SIG-M5 treated with dmso at 0.1 percent for 504 hours (cell line): ENCODE results near the gene C3orf38.
"Not testable (repeated sequence)": the region's sequence is repeated elsewhere in the genome, so short reads cannot be mapped to it uniquely, and the experiment has no call there.

ENCODE experiments used
- DNase-seq: peaks from one replicate; lab custom pipeline; 2025; ENCODE audit not compliant: unreplicated experiment; lab: John Stamatoyannopoulos, UW

Gene C3orf38

DNA sequence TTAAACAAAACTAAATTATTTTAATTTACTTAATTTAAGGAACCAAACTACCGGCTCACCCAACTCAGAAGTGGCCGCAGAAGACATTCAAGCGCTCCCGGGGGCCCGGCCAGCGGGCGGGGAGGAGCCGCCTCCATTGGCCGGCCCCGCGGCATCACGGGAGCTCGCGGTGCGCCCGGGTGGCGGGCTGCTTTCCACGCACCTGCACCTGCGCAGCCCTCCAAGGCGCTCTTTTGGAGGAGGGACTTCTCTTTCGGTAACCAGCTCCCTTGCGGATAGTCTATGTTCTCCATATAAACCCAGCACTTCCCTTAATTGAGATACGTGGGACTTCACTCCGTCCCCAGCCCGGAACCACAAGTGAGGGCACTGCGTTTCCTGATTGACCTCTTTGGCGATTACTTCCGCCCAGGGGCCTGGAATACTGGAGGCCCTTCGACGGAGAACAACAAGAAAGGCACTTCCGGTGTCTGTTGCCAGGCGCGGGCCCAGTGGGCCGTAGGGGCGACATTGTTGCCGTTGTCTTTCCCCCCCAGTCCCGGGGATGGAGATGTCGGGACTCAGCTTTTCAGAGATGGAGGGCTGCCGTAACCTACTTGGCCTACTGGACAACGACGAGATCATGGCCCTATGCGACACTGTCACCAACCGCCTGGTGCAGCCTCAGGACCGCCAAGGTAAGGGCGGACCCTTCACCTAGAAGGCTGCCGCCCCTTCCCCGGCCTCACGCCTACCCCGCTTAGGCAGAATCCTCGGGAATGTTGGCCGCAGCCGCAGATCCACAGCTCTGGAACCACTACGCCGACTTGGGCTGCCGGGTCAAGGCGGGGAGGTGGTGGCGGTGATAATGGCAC, at the start of gene C3orf38:
Gene C3orf38, plus strand, starts transcription at position 451 of the 854 bp plus-strand sequence. Its CDS starts 94 bp downstream, at position 545.
- peak; percentile 95 for DNase-seq

DNA sequence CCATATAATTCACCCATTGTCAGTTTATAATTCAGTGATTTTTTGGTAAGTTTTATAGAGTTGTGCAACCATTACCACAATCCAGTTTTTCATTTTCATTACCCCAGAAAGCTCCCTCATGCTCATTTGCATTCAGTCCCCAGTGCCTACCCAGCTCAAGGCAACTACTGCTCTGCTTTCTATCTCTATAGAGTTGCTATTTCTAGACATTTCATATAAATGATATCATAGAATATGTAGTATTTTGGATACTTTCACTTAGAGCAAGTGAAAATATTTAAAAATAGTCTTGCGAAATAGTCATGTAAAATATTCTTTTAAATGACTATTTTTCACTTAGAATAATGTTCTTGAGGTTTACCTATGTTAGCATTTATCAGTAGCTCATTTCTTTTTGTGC, 48.6 kb upstream of the C3orf38 start:
- no peak for DNase-seq

DNA sequence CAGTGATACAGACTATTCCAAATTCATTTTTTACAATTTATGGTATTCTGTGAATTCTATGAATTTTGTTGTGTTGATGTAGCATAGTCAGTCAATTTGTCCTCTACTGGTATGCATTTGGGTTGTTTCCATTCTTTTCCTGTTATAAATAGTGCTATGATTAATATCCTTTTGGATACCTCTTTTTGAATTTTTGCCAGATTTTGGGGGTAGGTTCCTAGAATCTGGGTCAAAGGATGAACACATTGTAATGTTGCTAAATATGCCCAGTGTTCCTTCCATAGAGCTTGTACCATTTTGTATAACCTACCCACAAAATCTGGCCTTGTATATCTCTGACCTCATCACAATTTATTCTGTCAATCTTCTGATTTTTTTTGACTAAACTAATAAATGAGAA, 44.4 kb upstream of the C3orf38 start:
- no peak for DNase-seq

DNA sequence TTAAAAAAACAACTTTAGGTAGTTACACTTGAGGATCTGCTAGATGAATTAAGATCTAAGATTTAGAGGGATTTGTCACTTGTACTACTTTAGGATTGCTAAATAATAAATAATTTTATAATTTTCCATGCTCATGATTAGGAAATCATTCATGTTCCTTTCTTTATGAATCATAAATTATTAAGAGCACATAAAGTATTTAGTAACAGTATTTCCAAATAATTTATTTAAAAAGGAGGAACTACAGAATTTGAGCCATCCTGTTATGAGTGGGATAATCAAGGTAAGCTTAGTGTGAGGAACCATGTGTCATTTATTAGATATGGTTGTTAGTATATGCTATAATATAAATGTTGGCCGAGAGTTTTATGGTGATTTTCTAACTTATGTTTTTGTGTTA, 37.5 kb upstream of the C3orf38 start:
- no peak for DNase-seq

DNA sequence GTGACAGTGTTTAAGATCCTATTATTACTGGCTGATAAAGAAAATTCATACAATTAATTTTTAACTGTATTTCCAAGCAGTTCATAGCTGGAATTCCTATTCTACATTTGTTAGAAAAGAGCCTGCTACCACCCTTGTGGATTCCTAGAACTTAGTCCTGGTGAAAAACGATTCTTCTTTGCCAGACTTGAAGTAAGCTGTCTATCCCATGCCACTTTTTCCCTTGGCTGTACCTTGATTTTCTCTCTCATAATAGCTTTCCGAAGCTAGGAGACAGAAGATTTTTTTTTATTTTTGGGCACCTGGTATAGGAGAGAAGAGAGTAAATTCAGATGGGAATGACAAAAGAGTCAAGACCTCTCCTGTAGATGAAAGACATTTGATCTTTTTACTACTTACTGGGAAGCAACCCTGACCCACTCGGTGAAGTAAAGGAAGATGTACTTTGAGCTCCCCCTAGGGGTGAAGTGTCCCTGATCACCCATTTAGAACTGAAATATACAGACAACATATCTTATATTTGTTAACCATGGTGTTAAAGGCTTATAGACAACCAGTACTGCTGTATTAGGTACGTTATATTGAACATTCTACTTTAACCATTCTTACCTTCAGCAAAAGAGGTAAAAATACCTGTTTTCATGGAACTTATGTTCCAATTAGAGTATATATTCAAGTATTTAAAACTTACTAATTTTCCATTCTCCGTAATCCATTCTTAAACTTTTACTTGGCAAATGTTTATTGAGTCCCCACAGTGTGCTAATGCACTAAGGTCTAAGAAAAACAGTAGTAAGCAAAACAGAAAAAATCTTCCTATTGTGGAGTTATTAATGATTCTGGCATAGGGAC, 36.2 kb upstream of the C3orf38 start:
- peak; percentile 61 for DNase-seq

DNA sequence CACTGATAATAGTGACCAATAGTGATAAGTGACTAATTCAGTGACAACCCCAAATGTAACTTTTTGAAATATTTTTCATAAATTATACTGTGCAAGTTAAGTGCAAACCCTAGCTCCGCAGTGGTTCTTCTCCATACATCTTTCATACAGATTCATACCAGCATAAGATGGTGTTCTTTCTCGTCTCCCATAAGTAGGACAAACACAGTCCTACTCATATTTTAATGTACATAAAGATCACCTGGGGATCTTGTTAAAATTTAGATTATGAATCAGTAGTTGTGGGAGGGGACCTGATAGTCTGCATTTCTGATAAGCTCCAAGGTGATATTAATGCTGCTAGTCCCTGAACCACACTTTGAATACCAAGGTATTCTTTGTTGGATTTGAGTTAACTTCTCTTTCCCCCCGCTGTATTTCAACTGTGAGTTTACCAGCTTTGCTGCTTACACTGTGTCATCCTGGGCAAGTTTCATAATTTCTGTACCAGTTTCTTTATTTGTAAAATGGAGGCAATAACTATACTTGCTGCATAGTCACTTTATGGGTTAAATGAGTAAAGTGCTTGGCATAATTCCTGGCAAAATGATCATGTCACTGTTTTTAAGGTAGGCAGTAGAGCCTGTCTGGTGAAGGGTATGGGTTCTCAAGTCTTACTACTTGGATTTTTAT, 34.7 kb upstream of the C3orf38 start:
- DNase-seq: no peak

DNA sequence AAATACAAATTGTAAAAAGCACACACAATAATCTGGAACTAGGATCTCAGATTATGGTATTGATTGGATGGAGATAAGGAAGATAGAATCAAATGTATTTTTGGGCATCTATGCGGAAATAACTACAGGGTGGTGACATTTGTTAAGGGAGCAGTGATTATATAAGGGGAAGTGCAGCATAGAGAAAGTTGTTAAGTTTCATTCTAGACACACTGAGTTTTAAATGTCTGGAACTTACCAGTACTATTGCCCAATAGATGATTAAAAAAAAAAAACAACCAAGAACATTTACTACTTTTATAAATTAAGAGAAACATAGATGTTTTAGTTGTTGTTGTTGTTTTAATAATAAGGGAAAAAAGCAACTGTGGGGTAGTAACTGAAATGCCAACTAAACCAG, 32.1 kb upstream of the C3orf38 start:
- DNase-seq: peak; percentile 73

DNA sequence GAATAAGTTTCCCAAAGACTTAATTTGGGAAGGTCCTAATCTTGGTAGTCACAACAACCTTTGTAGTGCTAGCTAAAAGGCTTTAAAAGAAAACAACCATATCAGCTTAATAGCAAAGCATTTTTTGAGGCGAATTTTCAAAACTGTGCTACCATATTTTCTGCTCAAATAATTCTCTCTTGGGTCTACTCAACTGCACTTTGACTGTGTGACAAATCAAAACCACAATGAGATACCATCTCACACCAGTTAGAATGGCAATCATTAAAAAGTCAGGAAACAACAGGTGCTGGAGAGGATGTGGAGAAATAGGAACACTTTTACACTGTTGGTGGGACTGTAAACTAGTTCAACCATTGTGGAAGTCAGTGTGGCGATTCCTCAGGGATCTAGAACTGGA, 31.2 kb upstream of the C3orf38 start:
- not testable (repeated sequence) for DNase-seq

DNA sequence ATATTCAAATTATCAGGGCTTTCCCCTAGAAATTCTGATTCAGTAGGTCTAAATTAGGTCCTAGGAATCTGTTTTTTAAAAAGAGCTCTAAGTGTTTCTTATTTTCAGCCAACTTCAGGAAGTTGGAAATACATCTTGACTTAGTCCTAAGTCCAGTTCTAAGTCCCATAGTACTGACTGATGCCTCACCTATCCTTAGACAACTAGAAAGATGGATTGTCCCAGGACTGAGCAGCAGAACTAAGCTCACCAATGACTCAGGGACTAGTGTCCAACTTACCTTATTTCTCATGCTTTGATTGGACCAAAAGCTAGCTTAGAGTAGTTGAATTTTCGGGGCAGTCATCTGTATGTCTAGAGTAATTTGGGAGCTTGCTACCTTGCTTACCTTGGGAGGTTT, 26.2 kb upstream of the C3orf38 start:
- DNase-seq: no peak

DNA sequence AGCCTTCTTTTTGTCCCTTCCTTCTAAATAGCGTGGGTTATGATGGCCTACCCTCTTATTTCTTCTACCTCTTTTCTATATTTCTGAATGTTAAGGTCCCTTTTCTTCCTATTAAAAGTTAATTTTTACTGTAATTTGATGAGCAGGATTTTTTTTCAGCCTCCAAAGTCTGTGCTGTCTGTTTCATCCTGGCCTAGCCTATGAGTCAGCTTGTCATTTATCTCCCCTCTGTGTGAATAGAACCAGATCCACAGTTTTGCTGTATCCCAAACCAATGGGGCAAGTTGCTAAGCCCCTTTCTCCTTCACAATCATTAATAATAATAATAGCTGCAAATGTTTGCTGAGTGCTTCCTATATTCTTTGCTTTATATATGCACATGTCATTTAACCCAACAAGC, 18.1 kb upstream of the C3orf38 start:
- no peak for DNase-seq

DNA sequence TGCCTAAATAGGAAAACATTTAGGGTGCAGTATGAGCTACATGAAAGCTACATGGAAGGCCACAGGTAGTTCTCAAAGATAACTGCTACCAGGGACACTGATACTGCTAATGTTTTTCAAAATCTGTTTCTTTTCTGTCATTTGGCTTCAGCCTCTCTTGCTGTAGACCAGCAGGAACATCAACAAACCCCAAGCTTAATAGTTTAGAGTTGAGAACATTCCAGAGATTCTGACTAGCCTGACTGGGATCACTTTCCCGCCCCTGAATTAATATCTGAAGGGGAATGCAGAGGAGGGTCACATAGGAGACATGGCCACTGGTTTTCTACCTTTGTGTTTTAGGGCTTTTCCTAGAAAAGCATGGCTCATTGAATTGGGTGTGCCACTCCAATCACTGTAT, 16.9 kb upstream of the C3orf38 start:
- no peak for DNase-seq

DNA sequence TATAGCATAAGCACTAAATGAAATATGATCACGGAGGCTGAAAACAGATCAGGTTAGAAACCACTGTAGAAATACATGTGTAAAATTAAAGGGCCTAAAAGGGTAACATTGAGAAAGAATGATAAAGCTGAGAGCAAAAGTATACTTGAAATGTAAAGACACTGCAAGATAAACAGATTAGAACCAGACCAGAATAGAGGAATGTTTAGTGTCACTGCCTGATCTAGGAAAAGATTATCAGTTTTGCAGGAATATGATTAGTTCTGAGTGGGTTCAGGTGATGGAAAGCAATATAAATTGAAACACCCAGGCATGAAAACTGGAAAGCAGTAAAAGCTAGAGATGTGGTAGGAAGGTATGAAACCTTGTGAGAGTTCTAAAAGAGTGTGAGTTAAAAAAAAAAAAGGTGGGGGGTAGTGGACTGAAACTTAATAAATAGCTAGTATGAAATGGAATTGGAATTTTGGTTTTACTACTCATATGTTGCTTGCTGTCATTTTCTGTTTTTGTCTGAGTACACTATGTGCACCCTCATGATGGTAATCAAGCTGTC, 16.0 kb upstream of the C3orf38 start:
- no peak for DNase-seq

DNA sequence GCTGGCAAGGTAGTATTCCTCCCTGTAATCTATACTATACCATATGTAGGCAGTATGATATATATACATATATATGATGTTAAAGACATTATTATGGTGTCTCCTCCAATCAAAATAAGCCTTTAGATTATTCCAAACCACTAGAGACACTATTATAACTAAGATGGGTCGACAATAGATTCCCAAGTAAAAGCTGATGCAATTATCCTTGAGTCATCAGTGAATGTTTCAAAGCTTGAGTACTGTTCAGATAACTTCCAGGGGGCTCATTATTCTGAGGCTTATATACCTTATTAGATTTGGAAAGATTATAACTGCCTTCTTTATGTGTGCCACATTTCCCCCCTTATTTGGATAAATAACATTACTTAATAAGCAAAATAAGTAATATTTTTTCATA, 11.9 kb upstream of the C3orf38 start:
- DNase-seq: no peak

DNA sequence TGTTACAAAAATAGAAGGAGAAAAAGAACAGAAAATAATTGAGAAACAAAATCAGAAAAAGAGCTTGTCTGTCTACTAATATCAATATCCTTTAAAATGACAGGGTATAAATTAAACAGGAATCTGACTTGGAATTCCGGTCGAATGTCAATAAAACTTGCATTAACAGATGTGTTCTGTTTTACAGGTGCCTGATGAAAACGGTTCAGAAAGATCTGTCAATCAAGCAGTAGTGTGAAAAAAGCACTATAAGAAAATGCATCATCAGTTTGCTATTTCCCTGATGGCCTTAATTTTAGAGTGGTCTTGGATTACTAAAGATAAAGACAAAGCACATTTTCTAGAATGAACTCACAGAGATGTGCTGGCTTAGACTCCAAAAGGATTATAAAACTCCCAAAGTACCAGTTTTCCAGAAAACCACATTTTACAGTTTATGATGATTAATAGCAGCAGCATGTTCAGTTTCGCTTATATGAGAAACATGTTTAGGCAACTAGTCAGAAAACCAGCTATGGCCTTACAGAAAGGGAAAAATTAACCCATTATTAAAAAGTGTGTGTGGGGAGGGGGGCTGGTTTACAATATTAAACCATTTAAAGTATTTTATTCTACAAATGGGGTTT, 8.2 kb upstream of the C3orf38 start:
- no peak for DNase-seq

DNA sequence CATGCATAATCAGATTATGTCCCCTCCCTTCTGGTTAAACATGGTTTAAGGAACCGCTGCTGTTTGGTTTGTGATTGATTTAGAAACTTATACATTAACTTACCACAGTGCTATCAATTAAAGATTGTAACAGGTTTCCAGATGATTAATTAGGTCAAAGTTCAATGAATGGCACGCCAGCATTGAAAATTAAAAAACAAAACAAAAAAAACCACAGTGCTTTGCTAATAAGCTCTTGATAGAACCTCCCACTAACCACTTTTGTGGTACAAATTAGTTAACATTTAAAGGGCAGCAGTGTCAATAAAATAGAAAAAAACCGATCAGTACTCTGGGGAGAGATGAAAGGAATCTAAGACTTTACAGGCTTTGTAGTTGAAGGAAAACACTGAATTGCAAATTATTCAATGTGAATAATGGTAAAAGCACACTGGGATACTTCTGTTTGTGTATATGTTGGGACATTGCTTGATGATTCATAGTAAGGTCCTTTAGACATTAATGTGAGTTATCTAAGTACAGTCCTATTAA, 7.6 kb upstream of the C3orf38 start:
- no peak for DNase-seq

DNA sequence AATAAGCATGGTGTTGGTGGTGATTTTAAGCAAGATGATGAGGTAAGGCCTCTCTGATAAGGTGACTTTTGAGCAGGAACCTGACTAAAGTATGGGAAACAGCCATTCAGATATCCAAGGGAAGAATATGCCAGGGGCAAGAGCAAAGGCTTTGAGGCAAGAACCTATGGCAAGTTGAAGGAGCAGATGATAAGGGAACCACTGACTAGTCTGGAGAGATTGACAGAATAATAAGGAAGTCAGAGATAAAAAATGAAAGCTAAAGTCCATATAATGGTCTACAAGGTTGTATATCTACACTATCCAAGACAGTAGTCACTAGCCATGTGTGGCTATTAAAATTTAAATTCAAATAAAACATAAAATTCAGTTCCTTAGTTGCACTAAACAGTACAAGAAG, 2.5 kb upstream of the C3orf38 start:
- DNase-seq: peak; percentile 5

DNA sequence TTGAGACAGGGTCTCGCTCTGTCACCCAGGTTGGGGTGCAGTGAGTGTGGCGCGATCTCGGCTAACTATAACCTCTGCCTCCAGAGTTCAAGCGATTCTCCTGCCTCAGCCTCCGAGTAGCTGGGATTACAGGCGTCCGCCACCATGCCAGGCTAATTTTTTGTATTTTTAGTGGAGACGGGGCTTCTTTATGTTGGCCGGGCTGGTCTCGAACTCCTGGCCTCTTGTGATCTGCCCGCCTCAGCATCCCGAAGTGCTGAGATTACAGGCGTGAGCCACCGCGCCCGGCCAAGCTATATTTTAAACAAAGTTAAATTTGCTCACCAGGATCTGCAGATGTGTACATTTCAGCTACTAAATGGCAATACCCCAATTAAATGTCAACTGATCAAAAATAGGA, 1.1 kb upstream of the C3orf38 start:
- DNase-seq: no peak

DNA sequence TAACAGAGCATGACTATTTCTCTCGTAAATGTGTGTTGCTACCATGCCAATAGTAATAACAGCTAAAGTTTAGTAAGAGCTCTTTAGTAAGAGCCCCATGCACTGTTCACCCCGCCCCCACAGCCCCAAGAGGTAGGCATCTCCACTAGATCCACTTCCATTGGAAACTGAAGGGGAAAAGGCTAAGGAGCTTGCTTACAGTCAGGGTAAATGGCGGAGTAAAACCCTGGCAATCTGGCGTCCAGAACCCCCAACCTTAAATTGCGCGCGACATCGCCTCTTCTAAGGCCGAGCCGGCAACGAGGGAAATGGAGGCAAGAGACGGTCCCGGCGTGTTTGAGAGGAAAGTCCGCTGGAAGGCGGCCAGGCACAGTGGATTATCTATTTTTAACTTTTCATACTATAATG, 654 bp upstream of the C3orf38 start:
- peak; percentile 81 for DNase-seq

DNA sequence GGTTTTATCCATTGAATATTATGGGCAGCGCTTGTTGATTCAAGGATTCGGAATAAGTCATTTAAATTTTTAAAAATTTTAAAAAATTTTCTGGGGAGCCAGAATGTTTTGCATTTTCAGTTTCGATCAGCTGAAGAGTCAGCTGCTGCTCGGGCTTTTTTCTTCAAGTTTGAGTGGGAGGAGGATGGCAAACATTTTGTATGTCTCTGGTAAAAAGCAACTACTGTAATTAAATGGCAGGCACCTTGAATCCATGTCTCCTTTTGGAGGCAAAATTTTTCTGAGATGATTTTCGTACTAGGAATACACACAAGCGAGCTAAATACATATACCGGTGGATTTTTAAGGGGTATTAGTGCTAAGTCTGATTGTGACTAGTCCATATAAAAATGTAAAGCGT, 612 bp downstream of the C3orf38 start:
- peak; percentile 40 for DNase-seq

DNA sequence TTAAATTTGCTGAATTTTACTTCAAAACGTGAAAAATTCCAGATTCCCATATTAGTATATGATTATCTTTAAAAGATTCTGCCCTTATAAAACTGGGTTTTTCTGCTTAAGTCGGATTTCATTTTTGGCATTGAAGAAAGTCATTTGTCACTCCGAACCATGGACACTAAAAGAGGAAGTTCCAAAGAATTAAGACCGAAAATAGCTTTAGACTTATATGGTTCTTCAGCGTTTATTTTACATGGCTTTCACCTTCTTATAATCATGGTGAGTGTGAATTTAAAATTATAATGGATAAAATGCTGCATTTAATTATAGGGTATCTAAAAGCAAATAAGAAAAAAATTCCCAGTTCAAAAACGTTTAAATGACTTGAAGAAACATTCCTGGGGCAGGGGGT, 1.0 kb downstream of the C3orf38 start:
- DNase-seq: peak; percentile 70

DNA sequence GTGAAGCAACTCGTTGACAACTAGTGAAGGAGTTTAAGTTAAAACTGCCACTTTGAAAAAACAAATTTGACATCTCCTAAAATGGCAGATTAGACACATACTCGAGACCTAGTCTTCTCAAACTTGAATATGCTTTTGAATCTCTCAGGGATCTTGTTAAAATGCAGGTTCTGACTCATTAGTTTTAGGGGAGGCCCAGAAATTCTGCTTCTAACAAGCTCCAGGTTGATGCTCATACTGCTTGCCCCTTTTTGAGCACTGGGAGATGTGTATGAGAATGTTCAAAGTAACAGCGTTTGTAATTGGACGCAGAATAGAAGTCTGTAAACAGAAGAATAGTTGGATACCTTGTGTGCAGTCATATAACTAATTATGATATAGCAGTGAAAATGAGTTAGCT, 1.6 kb downstream of the C3orf38 start:
- no peak for DNase-seq
